Lung microvascular endothelial cell (primary cell): ENCODE measurements around the gene STX11. TPM values are rescaled to one million over a fixed set of nuclear protein-coding genes. Genes with fewer than 3 reads are reported as not detected.
A peak's percentile ranks its signal among the peaks of the same experiment; 100 is the strongest.
"Not testable (repeated sequence)": the region's sequence is repeated elsewhere in the genome, so short reads cannot be mapped to it uniquely, and the experiment has no call there.

Experiments
- DNase-seq, 2 donors: peaks; one replicate each; pipeline versions ENCODE4 v3.0.0 to v3.0.0-alpha.2; 2010; ENCODE audit warnings: low read depth in 2 of 2
- total RNA-seq: library from RNA; depleted of rRNA; stranded (reverse); fragments of >200 nt; gene quantifications from 2 replicates; pipeline ENCODE4 v1.2.1, GENCODE V29; 2014

The STX11 gene
- total RNA-seq, 1 donor from 2014 or later = 22.6 TPM

- no peak for DNase-seq
Measured at GRCh38 chr6:144174006-144174405, 23.7 kb downstream of the STX11 start.

GRCh38 chr6:144176043-144176442 lies 25.7 kb downstream of the STX11 start:
- DNase-seq = no peak

- no peak for DNase-seq
Measured at GRCh38 chr6:144177726-144178125, 27.4 kb downstream of the STX11 start.

- DNase-seq = no peak
Measured at GRCh38 chr6:144178323-144178722, 28.0 kb downstream of the STX11 start.

GRCh38 chr6:144179237-144179636 lies 28.9 kb downstream of the STX11 start:
- DNase-seq = no peak

- no peak for DNase-seq
Measured at GRCh38 chr6:144179828-144180227, 29.5 kb downstream of the STX11 start.

- DNase-seq = not testable (repeated sequence)
Measured at GRCh38 chr6:144180354-144180753, 30.0 kb downstream of the STX11 start.

GRCh38 chr6:144181639-144182038 lies 31.3 kb downstream of the STX11 start:
- no peak for DNase-seq

- DNase-seq = not testable (repeated sequence)
Measured at GRCh38 chr6:144184186-144184585, 33.9 kb downstream of the STX11 start.

GRCh38 chr6:144185133-144185836 lies 35.0 kb downstream of the STX11 start:
- DNase-seq = peak in 1 of 2 donors; percentile 9

GRCh38 chr6:144186817-144187625 lies 36.7 kb downstream of the STX11 start:
- DNase-seq = no peak

- no peak for DNase-seq
Measured at GRCh38 chr6:144189351-144189750, 39.0 kb downstream of the STX11 start.

GRCh38 chr6:144190080-144190479 lies 39.8 kb downstream of the STX11 start:
- peak in 1 of 2 donors; percentile 47 for DNase-seq

GRCh38 chr6:144190593-144190992 lies 40.3 kb downstream of the STX11 start:
- peak; percentile 85 to 98 for DNase-seq

GRCh38 chr6:144193181-144193580 lies 42.9 kb downstream of the STX11 start:
- no peak for DNase-seq

- no peak for DNase-seq
Measured at GRCh38 chr6:144194293-144194810, 44.0 kb downstream of the STX11 start.

- DNase-seq = no peak
Measured at GRCh38 chr6:144195671-144196270, 45.5 kb downstream of the STX11 start.

- DNase-seq = no peak
Measured at GRCh38 chr6:144197919-144198318, 47.6 kb downstream of the STX11 start.

- DNase-seq = no peak
Measured at GRCh38 chr6:144202879-144203468, 52.7 kb downstream of the STX11 start.

- DNase-seq = no peak
Measured at GRCh38 chr6:144211160-144211559, 60.8 kb downstream of the STX11 start.

- DNase-seq = no peak
Measured at GRCh38 chr6:144213315-144213714, 63.0 kb downstream of the STX11 start.

- no peak for DNase-seq
Measured at GRCh38 chr6:144214029-144214428, 63.7 kb downstream of the STX11 start.
